GM13976 (cell line): ENCODE measurements around the gene MRPL52.
"Not testable (repeated sequence)": the region's sequence is repeated elsewhere in the genome, so short reads cannot be mapped to it uniquely, and the experiment has no call there.

Experiments used
- DNase-seq: peaks from one replicate; pipeline ENCODE4 v3.0.0; 2012; ENCODE audit warnings: low spot score
- CTCF ChIP-seq: IDR thresholded peaks from 2 replicates; pipeline ENCODE4 v1.5.1; 2012; ENCODE audit warnings: borderline replicate concordance, mild to moderate bottlenecking; ENCODE audit not compliant: insufficient read depth; ENCODE audit errors: extremely low read depth, missing control alignments, control extremely low read depth
- in situ Hi-C: fragments of 300-500 bp; cut with MboI; formaldehyde crosslinking; loops from one replicate; pipeline ENCODE4 v1.12.0; 2022; ENCODE audit warnings: low sequenced_read_pairs, mixed read lengths, inconsistent platforms; ENCODE audit not compliant: unreplicated experiment

MRPL52 gene

GRCh38 chr14:22798528-22798927, 31.2 kb upstream of the MRPL52 start:
- in situ Hi-C loops, result no loop called here
- no peak for DNase-seq
- TF ChIP-seq CTCF, result no peak

GRCh38 chr14:22800346-22800745, 29.3 kb upstream of the MRPL52 start:
- in situ Hi-C loops, result no loop called here
- DNase-seq, result no peak
- TF ChIP-seq CTCF, result no peak

- TF ChIP-seq CTCF, result no peak
- DNase-seq, result no peak
- in situ Hi-C loops, result no loop called here
Observed at GRCh38 chr14:22801716-22802115, 28.0 kb upstream of the MRPL52 start.

GRCh38 chr14:22802860-22803686, 26.6 kb upstream of the MRPL52 start:
- TF ChIP-seq CTCF, result no peak
- in situ Hi-C loops, result no loop called here
- DNase-seq, result no peak

- TF ChIP-seq CTCF, result no peak
- no peak for DNase-seq
- in situ Hi-C loops, result no loop called here
Observed at GRCh38 chr14:22803687-22803974, 26.1 kb upstream of the MRPL52 start.

GRCh38 chr14:22805235-22805634, 24.5 kb upstream of the MRPL52 start:
- DNase-seq, in situ Hi-C loops: not testable (repeated sequence)

- in situ Hi-C loops, result no loop called here
- TF ChIP-seq CTCF, result no peak
- no peak for DNase-seq
Observed at GRCh38 chr14:22807432-22808087, 22.1 kb upstream of the MRPL52 start.
